ENCODE data around the gene HDAC10. TPM values are rescaled to one million over a fixed set of nuclear protein-coding genes. Genes with fewer than 3 reads are reported as not detected.

HDAC10 gene
- total and polyA plus RNA-seq, 10 of the 15 experiments (the other 5 are each of a cell fraction or from before 2014, with no cell fraction given) = 0.26 to 48.6 (median 5.0) TPM

GRCh38 chr22:50296658-50297490 is 45.8 kb upstream of the HDAC10 start:
- SMC1A ChIA-PET (ENCODE audit: uncharacterized antibody, unreplicated experiment) = interaction anchor here (0.5 kb wide), 1 partner anchor 365 kb away, joined by 4 read pairs; no protein-coding TSS in a partner anchor
- H2AFZ ChIP-seq (ENCODE audit: control insufficient read depth, low read depth, low read length) = no peak overlapping the region
- H3K27ac ChIP-seq (ENCODE audit: control insufficient read depth, insufficient read depth) = no peak overlapping the region
- RAD21 ChIA-PET (ENCODE audit: unreplicated experiment) = interaction anchor here (0.6 to 0.7 kb wide), 2 partner anchors 9 to 46 kb away, joined by 3 read pairs; partner anchors contain the start of gene PPP6R2
- H3K9me3 ChIP-seq (replicated peaks; ENCODE audit: control insufficient read depth, insufficient read depth, low read length) = no peaks in the 10 kb centered on the region
- 90% methylated on average over 29 of the region's 29 CpGs for WGBS (ENCODE audit: insufficient coverage, insufficient replicate concordance, low lambda C conversion rate, missing lambda C conversion rate)
- FAIRE-seq = no peak
- peaks cover 3 to 8% of the 10 kb centered on the region in 2 experiments; a peak in 3 of 4 replicates for H3K36me3 ChIP-seq (ENCODE audit: control insufficient read depth in 2 of 2, insufficient read depth in 2 of 2, low read length in 1 of 2)
- BruUV-seq (replicated peaks) = no TSS peak
- H3K4me3 ChIP-seq = no peak overlapping the region
- H3K79me2 ChIP-seq (ENCODE audit: control insufficient read depth, insufficient read depth, low read length) = peaks cover 72% of the 10 kb centered on the region
- no peak overlapping the region for H3K9ac ChIP-seq (ENCODE audit: control insufficient read depth, insufficient read depth, low read length)
- intact Hi-C loops (cut with micrococcal nuclease; ENCODE audit: unreplicated experiment) = no loop called here
- H4K20me1 ChIP-seq (ENCODE audit: control insufficient read depth, insufficient read depth) = no peaks in the 10 kb centered on the region; the same call in none of the 2 replicates
- in situ Hi-C loops (cut with MboI) = no loop called here
- DNase-seq (ENCODE audit: low read depth, low spot score) = no peak
- CTCF ChIA-PET = no interaction called here
- peaks cover 34% of the 10 kb centered on the region for H3K4me1 ChIP-seq (ENCODE audit: control insufficient read depth, insufficient read depth, low read length)
- POLR2A ChIA-PET = interaction anchor here (0.6 to 1.2 kb wide), 3 partner anchors 8 to 74 kb away, joined by 3 to 5 read pairs (median 4); no protein-coding TSS in a partner anchor
- H3K4me2 ChIP-seq (ENCODE audit: control insufficient read depth, insufficient read depth) = no peak overlapping the region
- H3K27me3 ChIP-seq (replicated peaks in 1 of 2; ENCODE audit: control insufficient read depth in 2 of 2, insufficient read depth in 2 of 2, low read length in 1 of 2) = no peaks in the 10 kb centered on the region
- no peak for ATAC-seq
- TF ChIP-seq EED (IDR thresholded peaks at IDR 0.05; ENCODE audit: low read depth) (no peak), EP300 (IDR thresholded peaks at IDR 0.05; ENCODE audit: borderline replicate concordance in 1 of 2, control insufficient read depth in 1 of 2, low read depth in 2 of 2, low read length in 2 of 2) (no peak), HDGF (IDR thresholded peaks at IDR 0.05) (no peak), RFX5 (IDR thresholded peaks at IDR 0.05; ENCODE audit: low read depth, low read length) (no peak), PAX8 (IDR thresholded peaks at IDR 0.05) (no peak), CUX1 (IDR thresholded peaks at IDR 0.05; ENCODE audit: insufficient replicate concordance, low read depth, low read length) (no peak), HCFC1 (IDR thresholded peaks at IDR 0.05; ENCODE audit: low read length) (no peak), ZNF687 (IDR thresholded peaks at IDR 0.05) (no peak), ZNF384 (IDR thresholded peaks at IDR 0.05; ENCODE audit: borderline replicate concordance, low read depth, low read length) (no peak), ATF3 (IDR thresholded peaks at IDR 0.05; ENCODE audit: borderline replicate concordance, extremely low read depth, low read depth, low read length) (no peak), ELK1 (IDR thresholded peaks at IDR 0.05; ENCODE audit: low read depth, low read length) (no peak)

Measured in GM12878 (cell line).